HG03457 (cell line): ENCODE data around the gene TAF3.

ENCODE experiments used
- ATAC-seq: cut with Tn5 transposase; IDR thresholded peaks from one replicate; pipeline ENCODE4 v1.9.1; 2021; ENCODE audit warnings: moderate number of reproducible peaks; ENCODE audit not compliant: unreplicated experiment

Gene TAF3

DNA sequence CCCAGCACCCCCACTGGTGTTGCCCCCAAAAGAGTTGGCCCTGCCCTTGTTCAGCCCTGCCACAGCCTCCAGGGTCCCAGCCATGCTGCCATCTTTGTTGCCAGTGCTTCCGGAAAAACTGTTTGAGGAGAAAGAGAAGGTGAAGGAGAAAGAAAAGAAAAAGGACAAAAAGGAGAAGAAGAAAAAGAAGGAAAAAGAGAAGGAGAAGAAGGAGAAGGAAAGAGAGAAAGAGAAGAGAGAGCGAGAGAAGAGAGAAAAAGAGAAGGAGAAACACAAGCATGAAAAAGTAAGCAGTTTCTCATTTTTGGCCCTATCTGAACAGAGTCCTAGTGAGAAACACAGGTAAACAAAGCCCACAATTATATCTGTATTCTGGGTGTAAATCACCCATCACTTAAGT, 147.2 kb downstream of the TAF3 start:
- no peak for ATAC-seq

DNA sequence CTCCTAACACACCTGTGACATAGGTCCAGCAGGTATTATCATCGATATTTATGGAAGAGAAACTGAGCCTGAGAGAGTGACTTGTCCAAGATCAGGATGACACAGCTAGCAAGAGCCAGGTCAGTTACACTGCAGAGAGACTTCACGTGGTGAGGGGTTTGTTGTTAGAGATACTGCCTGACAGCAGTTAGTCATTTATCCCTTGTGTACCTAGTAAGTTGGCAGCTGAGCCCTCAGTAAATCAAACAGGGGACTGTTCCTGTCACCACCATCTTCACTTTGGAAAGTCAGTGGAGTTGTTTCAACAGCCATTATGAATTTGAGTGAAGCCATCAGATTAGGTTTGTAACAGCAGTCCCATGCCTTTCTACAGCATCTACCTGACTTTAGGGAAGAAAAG, 148.7 kb downstream of the TAF3 start:
- ATAC-seq: no peak

DNA sequence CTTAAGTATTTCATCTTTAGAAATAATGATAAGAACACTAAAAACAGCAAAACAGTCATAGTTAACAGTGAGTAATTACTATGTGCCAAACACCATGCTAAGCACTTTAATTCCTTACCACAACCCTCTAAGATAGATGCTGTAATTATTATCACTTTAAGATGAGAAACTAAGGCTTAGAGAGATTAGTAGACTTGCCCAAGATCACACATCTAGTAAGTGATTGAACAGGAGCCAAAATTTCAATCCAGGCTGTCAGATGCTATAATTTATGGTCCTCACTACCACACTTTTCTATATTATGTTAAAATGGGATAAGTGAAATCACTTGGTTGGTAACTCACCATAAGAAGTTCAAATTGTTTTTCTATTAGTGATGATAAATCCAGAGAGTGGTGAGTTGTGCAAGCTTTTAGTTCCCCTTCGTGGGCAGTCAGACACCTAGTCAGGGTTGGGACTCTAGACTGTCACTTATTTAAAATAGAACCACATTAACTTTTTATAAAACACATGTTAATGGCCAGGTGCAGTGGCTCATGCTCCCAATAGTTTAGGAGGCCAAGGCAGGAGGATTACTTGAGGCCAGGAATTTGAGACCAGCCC, 150.3 kb downstream of the TAF3 start:
- no peak for ATAC-seq

DNA sequence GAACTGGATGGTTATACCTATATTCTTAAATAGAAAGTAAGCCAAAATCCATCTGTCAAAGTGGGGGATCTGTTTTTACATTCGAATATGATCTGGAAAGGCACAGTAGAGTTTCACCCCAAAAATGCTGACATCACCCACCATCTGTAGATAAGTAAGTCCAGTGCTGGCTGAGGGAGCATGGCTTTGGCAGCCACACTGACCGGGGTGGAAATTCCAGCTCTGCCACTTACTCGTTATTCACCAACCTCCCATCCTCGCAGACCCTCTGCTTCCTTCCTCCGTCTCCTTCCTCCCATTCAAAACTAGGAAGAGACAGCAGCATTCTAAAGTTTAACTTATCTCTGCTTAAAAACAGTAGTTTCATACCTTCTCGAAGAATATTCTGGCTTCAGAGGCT, 151.3 kb downstream of the TAF3 start:
- no peak for ATAC-seq

DNA sequence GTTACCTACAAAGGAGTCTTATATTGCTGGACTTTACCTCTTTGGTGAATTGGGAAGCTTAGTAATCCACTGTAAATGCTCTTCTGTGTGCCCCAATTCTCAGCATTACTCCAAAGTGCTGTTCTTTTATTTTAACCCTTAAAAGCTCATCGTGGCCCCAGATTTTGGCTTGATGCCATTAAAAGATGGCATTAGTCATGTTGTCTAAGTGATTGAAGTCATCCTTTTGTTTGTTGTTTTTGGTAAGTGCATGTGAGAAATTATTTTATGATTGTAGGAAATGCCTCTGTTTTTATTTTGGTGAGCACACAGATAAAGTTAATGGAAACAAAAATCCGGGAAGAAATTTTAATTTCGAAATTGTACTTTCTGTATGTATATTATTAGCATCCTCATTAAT, 153.6 kb downstream of the TAF3 start:
- ATAC-seq: no peak

DNA sequence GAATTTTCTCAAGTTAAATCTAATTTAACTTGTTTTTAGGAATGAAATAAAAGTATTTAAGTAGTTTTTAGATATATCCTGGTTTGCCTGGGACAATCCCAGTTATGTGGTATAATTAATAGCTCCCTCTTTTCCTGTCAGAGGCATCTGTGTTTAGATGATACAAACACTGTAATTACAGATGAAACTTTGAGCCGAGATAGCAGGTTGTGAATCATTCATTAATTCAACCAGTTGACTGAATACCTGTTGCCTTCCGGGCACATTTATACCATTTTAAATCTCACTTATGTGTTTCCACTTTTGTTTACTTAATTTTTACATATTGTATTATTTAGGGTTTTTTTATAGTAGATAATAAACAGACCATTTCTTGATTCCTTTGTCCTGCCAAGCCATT, 154.1 kb downstream of the TAF3 start:
- no peak for ATAC-seq

DNA sequence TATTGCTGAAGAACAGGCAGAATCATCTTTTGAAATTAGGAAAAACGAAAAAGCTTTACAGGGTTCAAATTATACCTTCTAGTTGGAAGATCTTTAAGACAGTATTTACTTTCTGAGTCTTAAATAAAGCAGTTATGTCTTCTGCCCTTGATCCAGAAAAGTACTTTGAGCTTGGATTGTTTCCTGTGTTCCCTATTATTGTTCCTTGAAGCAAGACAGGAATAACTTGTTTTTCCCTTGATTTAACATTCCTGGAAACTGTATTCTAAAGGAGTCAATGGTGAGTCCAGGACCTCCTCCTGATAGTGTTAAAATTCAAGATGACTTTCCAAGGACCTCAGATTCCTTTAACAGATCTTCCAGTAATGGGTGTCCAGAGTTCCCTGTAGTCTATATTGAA, 161.9 kb downstream of the TAF3 start:
- no peak for ATAC-seq

DNA sequence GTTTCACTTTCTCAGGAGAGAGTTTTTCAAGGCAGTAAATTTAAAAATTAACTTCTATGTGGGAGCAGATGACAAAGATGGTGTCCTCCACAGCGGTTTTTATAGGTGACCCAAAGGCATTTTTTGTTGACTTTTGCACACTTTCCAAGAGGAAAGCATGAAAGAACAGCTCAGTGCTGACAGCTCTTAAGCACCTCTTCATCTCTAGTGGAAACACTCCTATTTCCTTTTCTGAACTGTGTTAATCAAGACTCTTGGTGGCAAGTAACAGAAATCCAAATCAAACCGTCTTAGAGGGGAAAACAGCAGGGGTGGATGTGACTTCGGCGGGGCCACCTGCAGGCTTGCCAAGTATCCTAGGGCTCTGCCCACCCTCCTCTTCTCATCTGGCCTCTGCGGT, 164.4 kb downstream of the TAF3 start:
- no peak for ATAC-seq

DNA sequence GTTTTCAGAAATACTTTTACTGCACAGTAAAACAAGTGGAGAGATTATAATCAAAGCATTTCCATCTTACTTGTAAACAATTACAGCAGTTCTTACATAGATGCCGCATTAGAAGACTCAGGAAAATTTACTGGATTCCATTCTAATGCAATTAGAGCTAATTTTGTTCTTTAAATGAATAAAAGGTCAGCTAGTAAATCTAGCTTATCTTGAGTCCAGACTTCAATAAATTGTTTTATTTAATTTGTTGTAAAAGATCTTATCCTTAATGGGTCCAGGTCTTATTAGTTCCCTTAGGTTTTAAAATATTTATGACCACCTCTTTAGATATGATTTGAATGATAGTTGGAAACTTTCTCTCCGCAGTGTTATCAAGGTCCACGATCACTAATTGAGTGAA, 166.0 kb downstream of the TAF3 start:
- ATAC-seq: no peak

DNA sequence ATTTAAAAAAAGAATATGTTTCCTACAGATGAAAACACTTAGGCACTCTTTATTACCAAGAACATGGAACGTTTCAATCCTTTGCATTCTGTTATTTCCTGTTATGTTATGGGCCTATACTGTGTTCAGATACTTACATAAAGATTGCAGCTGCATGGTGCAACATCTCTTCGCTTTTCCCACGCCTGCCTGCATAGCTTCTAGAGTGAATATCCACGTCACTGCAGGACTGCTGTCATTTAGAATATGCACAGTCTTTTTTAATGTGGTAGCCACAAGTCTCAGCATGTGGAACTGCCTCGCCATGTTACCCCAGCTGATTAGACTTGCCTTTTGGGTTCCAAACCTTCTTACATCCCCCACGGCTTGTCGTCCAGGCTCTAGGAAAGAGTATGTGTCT, 166.6 kb downstream of the TAF3 start:
- no peak for ATAC-seq

DNA sequence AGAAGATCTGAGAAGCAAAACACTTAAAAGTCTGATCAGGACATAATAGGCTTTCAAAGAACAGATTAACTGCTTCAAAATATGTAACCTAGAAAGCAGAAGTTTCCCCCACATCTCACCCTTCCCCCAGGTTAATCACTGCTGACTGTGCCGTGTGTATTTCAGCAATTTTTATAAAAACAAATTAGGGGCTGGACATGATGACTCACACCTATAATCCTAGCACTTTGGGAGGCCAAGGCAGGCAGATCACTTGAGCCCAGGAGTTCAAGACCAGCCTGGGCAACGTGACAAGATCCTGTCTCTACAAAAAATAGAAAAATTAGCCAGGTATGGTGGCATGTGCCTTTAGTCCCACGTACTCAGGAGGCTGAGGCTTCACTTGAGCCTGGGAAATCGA, 168.5 kb downstream of the TAF3 start:
- no peak for ATAC-seq

DNA sequence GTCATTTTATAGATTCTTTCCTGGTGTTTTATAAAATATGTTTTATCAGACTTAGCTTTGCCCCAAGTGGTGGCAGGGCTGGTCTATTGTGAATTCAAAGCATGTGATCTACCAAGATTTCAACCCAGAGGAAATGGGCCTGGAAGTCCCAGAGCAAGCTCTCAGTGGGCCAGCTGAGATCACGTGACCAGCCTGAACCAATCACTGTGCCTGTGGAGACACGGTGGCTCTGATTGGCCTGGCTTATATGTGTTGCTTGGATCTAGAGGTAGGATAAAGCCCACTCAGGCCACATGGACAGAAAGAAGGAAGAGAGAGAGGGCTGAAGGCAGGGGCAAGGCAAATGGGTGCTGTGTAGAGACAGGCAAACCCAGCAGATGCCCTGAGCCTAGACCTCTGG, 170.7 kb downstream of the TAF3 start:
- ATAC-seq: no peak

DNA sequence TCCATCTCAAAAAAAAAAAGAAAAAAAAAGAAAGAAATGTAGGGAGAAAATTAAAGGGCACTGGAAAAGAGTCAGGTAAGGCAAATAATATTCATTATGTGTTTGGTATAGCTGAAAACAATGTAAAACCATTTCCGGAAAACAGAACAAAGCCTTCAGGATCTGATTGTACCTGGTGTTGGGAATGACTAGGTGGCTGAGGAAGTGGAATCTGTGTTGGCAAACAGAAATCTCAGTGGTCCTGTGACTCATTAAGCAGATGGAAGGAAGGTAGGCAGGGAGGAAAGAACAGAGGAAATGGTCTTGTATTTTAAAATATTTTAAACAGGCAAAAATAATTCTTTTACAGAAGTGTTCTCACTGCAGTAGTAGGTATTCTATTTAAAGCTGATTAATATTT, 180.5 kb downstream of the TAF3 start:
- no peak for ATAC-seq

DNA sequence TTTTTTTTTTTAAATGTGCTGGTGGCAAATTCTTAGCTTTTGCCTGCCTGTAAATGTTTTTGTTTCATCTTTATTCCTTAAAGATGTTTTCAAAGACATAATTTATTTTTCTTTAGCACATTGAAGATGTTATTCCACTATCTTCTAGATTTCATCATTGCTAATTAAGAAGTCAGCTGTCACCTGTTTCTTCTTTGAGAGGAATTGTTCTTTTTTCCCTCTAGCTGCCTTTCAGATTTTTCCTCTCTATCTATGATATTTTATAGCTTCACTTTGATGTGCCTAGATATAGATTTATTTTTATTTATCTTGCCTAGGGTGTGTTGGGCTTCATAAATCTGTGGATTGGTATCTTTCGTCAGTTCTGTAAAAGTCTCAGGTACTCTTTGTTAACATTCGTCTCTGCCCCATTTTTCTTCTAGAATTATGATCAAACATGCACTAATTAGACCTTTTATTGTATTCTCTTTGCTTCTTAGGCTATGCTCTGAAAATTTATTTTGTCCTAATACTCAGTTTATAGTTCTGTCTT, 186.2 kb downstream of the TAF3 start:
- ATAC-seq: no peak

DNA sequence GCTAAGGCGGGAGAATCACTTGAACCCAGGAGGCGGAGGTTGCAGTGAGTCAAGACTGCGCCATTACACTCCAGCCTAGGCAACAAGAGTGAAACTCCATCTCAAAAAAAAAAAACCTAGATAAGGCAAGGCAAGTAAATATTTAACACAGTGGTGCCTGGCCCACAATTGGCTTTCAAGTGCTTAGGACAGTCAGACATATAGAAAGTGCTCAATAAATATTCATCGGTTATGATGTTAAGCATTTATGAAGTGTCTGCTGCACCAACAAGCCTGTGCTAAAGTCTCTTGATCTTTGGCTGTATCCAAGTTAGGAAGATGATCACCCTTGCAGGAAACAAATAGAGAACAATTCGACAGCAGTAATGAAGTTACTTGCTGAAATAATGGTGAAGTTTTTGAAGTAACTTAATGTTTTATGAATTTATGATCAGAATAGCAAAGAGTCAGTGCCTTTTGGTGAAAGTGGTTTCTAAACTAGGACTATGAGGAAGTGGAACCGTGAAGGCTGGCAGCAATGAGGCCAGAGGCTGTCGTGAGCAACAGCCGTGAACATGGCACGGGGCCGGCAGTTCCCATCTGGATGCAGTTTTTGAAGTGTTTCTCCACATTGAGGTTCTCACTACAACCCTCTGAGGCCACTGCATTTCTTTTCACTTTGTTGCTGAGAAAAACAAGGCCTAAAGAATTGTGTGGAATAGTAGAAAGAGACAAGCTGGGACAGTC, 188.1 kb downstream of the TAF3 start:
- no peak for ATAC-seq

DNA sequence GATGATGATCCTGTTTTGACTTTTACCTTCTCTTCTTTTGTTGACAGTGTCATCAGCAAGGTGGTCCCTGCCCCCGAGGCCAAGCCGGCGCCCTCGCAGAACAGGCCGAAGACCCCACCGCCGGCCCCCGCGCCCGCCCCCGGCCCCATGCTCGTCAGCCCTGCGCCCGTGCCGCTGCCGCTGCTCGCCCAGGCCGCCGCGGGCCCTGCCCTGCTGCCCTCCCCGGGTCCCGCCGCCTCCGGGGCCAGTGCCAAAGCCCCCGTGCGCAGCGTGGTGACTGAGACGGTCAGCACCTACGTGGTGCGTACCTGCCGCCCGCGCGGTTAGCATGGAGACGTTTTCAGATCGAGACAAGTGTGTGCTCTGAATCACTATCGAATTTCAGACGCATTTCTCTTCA, 190.7 kb downstream of the TAF3 start:
- no peak for ATAC-seq

DNA sequence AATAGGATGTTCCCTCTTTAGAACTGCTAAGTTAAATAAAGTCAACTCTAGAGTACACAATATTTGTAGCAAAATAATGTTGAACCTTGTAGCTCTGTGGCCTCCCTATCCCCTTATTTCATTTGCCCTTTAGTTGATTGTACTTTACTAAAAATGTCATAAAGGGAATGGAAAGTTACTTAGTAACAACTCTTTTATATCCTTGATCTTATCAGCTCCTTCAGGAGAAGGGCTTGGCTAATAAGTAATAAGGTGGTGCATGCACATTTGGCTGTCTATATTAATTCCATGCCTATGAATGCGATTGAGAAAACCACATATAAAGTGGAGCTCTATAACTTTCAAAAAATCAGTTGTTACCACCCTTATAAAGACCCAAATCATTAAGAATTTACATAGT, 194.7 kb downstream of the TAF3 start:
- ATAC-seq: no peak

DNA sequence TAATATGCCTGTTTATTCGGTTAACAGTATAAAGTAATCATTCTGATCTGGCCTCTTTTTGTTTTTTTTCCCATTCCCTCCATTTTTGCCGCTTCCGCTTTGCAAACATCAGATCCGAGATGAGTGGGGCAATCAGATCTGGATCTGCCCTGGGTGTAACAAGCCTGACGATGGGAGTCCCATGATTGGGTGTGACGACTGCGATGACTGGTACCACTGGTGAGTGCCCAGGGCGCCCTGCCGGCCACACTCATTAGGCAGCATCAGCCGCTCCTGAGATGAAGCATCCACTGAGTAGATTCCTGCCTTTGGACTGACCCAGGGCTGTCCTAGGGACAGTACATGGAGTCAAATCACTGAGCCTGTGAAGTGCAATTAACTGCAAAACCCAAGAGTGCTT, 195.3 kb downstream of the TAF3 start:
- no peak for ATAC-seq

DNA sequence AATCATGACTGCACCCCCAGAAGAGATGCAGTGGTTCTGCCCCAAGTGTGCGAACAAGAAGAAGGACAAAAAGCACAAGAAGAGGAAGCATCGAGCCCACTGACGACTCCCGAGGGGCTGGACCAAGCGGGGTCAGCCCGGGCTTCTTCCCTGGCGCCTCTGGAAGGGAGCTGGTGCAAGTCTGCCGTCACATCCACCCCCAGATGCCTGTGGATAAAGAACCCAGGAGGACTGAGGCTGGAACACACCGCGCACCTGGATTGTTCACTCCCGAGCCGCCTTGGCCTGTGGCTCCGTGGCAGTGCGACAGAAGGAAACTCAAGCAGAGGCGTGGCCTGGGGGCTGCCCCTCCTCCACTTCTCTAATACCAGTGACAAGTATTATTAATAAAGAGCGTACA, 196.3 kb downstream of the TAF3 start:
- no peak for ATAC-seq

DNA sequence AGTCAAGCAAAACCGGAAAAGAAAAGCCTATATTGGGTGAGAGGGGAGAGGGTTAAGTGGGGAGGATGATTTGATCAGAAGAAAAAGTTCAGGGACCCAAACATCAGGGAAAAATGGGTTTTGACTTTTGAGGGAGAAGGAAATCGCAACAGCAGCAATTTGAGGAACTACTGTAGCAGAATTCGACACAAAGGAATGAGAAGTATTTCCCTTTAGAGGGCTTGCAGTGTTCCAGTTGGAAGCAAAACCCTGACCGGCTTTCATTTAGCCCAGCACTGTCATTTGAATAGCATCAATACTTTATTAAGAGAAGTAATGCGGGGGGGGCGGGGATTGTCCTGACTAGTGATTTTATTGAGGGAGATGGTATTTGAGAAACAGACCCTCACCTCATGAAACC, 199.0 kb downstream of the TAF3 start:
- ATAC-seq: no peak

DNA sequence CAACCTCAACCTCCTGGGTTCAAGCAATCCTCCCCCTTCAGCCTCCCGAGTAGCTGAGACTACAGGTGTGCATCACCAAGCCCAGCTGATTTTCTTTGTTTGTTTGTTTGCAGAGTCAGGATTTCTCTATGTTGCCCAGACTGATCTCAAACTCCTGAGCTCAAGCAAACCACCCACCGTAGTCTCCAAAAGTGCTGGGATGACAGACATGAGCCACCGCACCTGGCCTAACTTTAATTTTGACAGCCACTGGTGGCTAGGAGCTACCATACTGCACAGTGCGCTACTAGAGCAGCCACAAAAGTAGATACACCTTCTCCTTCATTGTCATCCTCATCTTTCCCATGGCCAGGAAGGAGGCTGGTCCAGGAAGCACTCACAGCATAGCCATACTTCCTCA, 205.0 kb downstream of the TAF3 start:
- ATAC-seq: no peak

DNA sequence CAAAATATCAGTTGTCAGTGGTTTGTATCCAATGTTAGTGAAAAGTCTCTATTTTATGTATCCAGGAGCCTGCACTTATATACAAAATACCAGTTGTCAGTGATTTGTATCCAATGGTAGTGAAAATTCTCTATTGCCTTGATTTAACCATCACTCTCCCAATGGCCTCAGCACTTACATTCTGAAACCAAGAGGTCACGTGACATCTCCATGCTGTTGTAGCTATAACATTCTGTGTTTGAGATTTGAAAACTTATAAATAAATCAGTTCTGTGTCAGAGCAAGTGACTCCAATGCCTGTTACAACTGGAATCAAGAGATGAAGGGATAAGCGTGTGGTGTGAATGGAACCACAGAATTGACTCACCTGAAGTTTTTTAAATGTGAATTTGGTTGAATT, 205.5 kb downstream of the TAF3 start:
- ATAC-seq: no peak
